Gastroesophageal sphincter (tissue), 4 donors: Measurements from ENCODE around the gene TPRN. TPM values are rescaled to one million over a fixed set of nuclear protein-coding genes. Genes with fewer than 3 reads are reported as not detected.

Experiments
- ATAC-seq: fragments of 150-250 bp; one replicate; pipeline ENCODE4 v1.9.1; 2016; ENCODE audit warnings: mild to moderate bottlenecking, moderate library complexity
- H3K27ac ChIP-seq, 4 donors: fragments of 200-600 bp; sonication (generic) in 3 of 4; 1 replicate in 3 of 4; 2 replicates in 1 of 4; pipeline ENCODE4 v1.5.1; 2016 to 2019
- H3K27me3 ChIP-seq: fragments of 200-600 bp; sonication (generic); one replicate; pipeline ENCODE4 v1.5.1; 2019
- H3K36me3 ChIP-seq, 2 donors: fragments of 200-600 bp; sonication (generic); one replicate each; pipeline ENCODE4 v1.5.1; 2019; ENCODE audit warnings: control low read depth in 1 of 2
- H3K4me1 ChIP-seq, 3 donors: fragments of 200-600 bp; sonication (generic); 1 replicate in 2 of 3; 2 replicates in 1 of 3; pipeline ENCODE4 v1.5.1; 2016 to 2019; ENCODE audit warnings: control low read depth in 2 of 3
- H3K4me3 ChIP-seq, 2 donors: fragments of 200-600 bp; sonication (generic); one replicate each; pipeline ENCODE4 v1.5.1; 2019; ENCODE audit warnings: mild to moderate bottlenecking in 1 of 2, moderate library complexity in 1 of 2
- H3K9me3 ChIP-seq, 3 donors: fragments of 200-600 bp; sonication (generic); one replicate each; pipeline ENCODE4 v1.5.1; 2017 to 2019; ENCODE audit warnings: control low read depth in 2 of 3
- CTCF ChIP-seq, 4 experiments: fragments of 200-600 bp in 2 of 4; fragments of 450-650 bp in 2 of 4; sonication (generic) in 1 of 4; IDR thresholded peaks; one replicate each; pipeline ENCODE4 v1.5.1; 2017 to 2019; ENCODE audit warnings: antibody characterized with exemption in 4 of 4, mild to moderate bottlenecking in 2 of 4, moderate library complexity in 2 of 4
- EP300 ChIP-seq: sonication (generic); formaldehyde crosslinking; IDR thresholded peaks from one replicate; pipeline ENCODE4 v1.6.1; 2017; ENCODE audit warnings: antibody characterized with exemption, mild to moderate bottlenecking
- POLR2A ChIP-seq, 2 donors: fragments of 450-650 bp; IDR thresholded peaks; one replicate each; pipeline ENCODE4 v1.6.1; 2017; ENCODE audit warnings: antibody characterized with exemption in 2 of 2, mild to moderate bottlenecking in 2 of 2, moderate library complexity in 1 of 2
- POLR2AphosphoS5 ChIP-seq: sonication (generic); formaldehyde crosslinking; IDR thresholded peaks from one replicate; pipeline ENCODE4 v1.6.1; 2017; ENCODE audit warnings: antibody characterized with exemption
- WGBS, 2 donors: methylation state at CpG; one replicate each; pipeline ENCODE4 v1.1.5; 2018; ENCODE audit warnings: low coverage in 1 of 2; 5-methylcytosine and 5-hydroxymethylcytosine counted together
- total RNA-seq, 4 donors: library from RNA; depleted of rRNA; stranded (reverse); fragments of >200 nt; gene quantifications; one replicate each; pipeline ENCODE4 v1.1.0, GENCODE V29; 2016

Gene TPRN
- total RNA-seq, 4 donors from 2014 or later: 3.6 to 11.6 (median 6.1) TPM

GRCh38 chr9:137232101-137232500 lies 31.6 kb upstream of the TPRN start:
- Histone ChIP-seq H3K9me3 (no peaks in the 10 kb centered on the region), H3K36me3 (no peaks in the 10 kb centered on the region), H3K4me3 (no peak overlapping the region), H3K27ac (no peak overlapping the region), H3K27me3 (peaks cover 79% of the 10 kb centered on the region), H3K4me1 (peaks cover 0 to 31% (median 17%) of the 10 kb centered on the region in 3 donors)
- ATAC-seq: no peak
- TF ChIP-seq EP300: no peak
- no peak for TF ChIP-seq POLR2A (IDR thresholded peaks at IDR 0.05)
- no peak for TF ChIP-seq CTCF (IDR thresholded peaks at IDR 0.05)
- TF ChIP-seq POLR2AphosphoS5: no peak
- 60% methylated on average over 2 of the region's 10 CpGs; no CpG with 5 or more reads in 1 of the 2 donors for WGBS, 2 donors

GRCh38 chr9:137231372-137232039 lies 31.0 kb upstream of the TPRN start:
- Histone ChIP-seq H3K4me1 (peaks cover 0 to 27% (median 13%) of the 10 kb centered on the region in 3 donors), H3K4me3 (no peak overlapping the region), H3K36me3 (no peaks in the 10 kb centered on the region), H3K9me3 (no peaks in the 10 kb centered on the region), H3K27me3 (peaks cover 85% of the 10 kb centered on the region), H3K27ac (no peak overlapping the region)
- TF ChIP-seq POLR2AphosphoS5 (no peak), CTCF (IDR thresholded peaks at IDR 0.05) (no peak), POLR2A (IDR thresholded peaks at IDR 0.05) (no peak), EP300 (no peak)
- ATAC-seq: no peak
- WGBS, 2 donors: 60% methylated on average over 2 of the region's 23 CpGs; no CpG with 5 or more reads in 1 of the 2 donors

GRCh38 chr9:137230705-137231371 lies 30.3 kb upstream of the TPRN start, which contains the start of gene SLC34A3:
Gene SLC34A3 (plus strand): TSS chr9:137230901. CDS start chr9:137231703, 802 bp downstream.
- Histone ChIP-seq H3K27ac (no peak within 1 kb of the TSS), H3K27me3 (peaks cover 90% of the 10 kb centered on the region), H3K4me3 (no peak within 1 kb of the TSS), H3K4me1 (peaks cover 0 to 20% (median 6%) of the 10 kb centered on the region in 3 donors), H3K36me3 (no peaks in the 10 kb centered on the region), H3K9me3 (no peaks in the 10 kb centered on the region)
- no CpG with 5 or more reads among the region's 14 CpGs for WGBS, 2 donors
- no peak for TF ChIP-seq POLR2A (IDR thresholded peaks at IDR 0.05)
- TF ChIP-seq POLR2AphosphoS5: no peak
- no peak for TF ChIP-seq CTCF (IDR thresholded peaks at IDR 0.05)
- TF ChIP-seq EP300: no peak
- ATAC-seq: no peak

- no peaks in the 10 kb centered on the region for H3K36me3 ChIP-seq
- TF ChIP-seq CTCF (IDR thresholded peaks at IDR 0.05): no peak
- TF ChIP-seq POLR2AphosphoS5: no peak
- no peak for TF ChIP-seq POLR2A (IDR thresholded peaks at IDR 0.05)
- no peak for TF ChIP-seq EP300
- 53% methylated on average over 2 of the region's 31 CpGs; no CpG with 5 or more reads in 1 of the 2 donors for WGBS, 2 donors
- H3K9me3 ChIP-seq: no peaks in the 10 kb centered on the region
- peaks cover 90% of the 10 kb centered on the region for H3K27me3 ChIP-seq
- H3K4me1 ChIP-seq: peaks cover 0 to 13% (median 3%) of the 10 kb centered on the region in 3 donors
- no peak overlapping the region for H3K27ac ChIP-seq
- ATAC-seq: no peak
- H3K4me3 ChIP-seq: no peak overlapping the region
Observed at GRCh38 chr9:137229903-137230704, 29.6 kb upstream of the TPRN start.
